Tibial artery (tissue), 4 donors: ENCODE results near the gene C3orf18.

Source experiments
- DNase-seq, 2 donors: peaks; one replicate each; pipeline ENCODE4 v3.0.0-alpha.2; 2019
- H3K27ac ChIP-seq, 2 donors: fragments of 200-600 bp; sonication (generic) in 1 of 2; 1 replicate in 1 of 2; 2 replicates in 1 of 2; pipeline ENCODE4 v1.5.1; 2018 to 2019; ENCODE audit warnings: mild to moderate bottlenecking in 1 of 2
- H3K27me3 ChIP-seq, 2 donors: fragments of 200-600 bp; sonication (generic) in 1 of 2; one replicate each; pipeline versions ENCODE4 v1.5.1 to v1.6.0; 2016 to 2019
- H3K36me3 ChIP-seq, 3 donors: fragments of 200-600 bp; sonication (generic) in 2 of 3; one replicate each; pipeline ENCODE4 v1.5.1; 2016 to 2019; ENCODE audit warnings: mild to moderate bottlenecking in 2 of 3
- H3K4me1 ChIP-seq, 4 donors: fragments of 200-600 bp; sonication (generic) in 2 of 4; 1 replicate in 3 of 4; 2 replicates in 1 of 4; pipeline ENCODE4 v1.5.1; 2016 to 2019
- H3K4me3 ChIP-seq, 2 donors: fragments of 200-600 bp; sonication (generic) in 1 of 2; 1 replicate in 1 of 2; 2 replicates in 1 of 2; pipeline ENCODE4 v1.5.1; 2018 to 2019; ENCODE audit warnings: mild to moderate bottlenecking in 2 of 2
- H3K9me3 ChIP-seq, 3 donors: fragments of 200-600 bp; sonication (generic) in 1 of 3; one replicate each; pipeline ENCODE4 v1.5.1; 2016 to 2019
- intact Hi-C: fragments of 100-400 bp; cut with DNase I; formaldehyde crosslinking; loops from one replicate; pipeline ENCODE4 v1.15.0; 2023; ENCODE audit warnings: low total_unique reads
- TF ChIP-seq, protein P1 (sequence below), 2 experiments: fragments of 200-600 bp in 1 of 2; fragments of 450-650 bp in 1 of 2; IDR thresholded peaks; one replicate each; pipeline ENCODE4 v1.5.1; 2017 to 2019; ENCODE audit warnings: antibody characterized with exemption in 2 of 2, mild to moderate bottlenecking in 1 of 2, moderate library complexity in 1 of 2

The C3orf18 gene

DNA sequence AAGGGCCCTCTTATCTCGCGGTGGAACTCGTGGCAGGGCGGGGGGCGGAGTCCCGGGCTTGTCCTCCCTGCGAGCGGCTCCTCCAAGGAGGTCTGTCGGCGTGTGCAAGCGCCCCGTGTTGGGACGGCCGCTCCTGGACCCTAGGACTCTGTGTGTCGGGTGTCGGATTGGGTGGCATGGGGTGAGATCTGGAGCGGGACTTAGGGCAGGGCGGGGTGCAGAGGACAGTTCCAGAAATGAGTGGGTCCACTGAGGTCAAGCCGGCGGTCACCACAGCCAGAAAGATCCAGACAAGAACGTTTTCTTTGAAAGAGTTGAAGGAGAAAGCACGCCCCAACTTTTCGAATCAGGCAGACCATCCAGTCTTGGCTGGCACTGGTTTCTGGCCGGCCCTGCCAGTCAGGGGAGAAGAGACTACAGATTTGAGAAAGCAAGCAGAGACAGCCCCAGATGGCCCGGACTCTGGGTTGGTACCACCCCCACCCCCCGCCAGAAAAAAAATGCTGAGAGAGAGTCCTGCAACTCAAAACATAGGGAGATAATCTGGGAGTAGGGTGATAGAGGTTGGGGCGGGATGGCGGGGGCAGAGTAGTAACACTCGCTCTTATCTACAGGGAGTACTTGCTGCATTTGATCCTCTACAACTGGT lies 44.8 kb upstream of the C3orf18 start:
- TF ChIP-seq, protein P1, sequence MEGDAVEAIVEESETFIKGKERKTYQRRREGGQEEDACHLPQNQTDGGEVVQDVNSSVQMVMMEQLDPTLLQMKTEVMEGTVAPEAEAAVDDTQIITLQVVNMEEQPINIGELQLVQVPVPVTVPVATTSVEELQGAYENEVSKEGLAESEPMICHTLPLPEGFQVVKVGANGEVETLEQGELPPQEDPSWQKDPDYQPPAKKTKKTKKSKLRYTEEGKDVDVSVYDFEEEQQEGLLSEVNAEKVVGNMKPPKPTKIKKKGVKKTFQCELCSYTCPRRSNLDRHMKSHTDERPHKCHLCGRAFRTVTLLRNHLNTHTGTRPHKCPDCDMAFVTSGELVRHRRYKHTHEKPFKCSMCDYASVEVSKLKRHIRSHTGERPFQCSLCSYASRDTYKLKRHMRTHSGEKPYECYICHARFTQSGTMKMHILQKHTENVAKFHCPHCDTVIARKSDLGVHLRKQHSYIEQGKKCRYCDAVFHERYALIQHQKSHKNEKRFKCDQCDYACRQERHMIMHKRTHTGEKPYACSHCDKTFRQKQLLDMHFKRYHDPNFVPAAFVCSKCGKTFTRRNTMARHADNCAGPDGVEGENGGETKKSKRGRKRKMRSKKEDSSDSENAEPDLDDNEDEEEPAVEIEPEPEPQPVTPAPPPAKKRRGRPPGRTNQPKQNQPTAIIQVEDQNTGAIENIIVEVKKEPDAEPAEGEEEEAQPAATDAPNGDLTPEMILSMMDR (IDR thresholded peaks at IDR 0.05): no peak
- no peaks in the 10 kb centered on the region for H3K9me3 ChIP-seq
- no peak for DNase-seq
- no peaks in the 10 kb centered on the region for H3K27me3 ChIP-seq
- H3K36me3 ChIP-seq: peaks cover 0 to 12% (median 8%) of the 10 kb centered on the region in 3 donors
- H3K27ac ChIP-seq: peak overlapping the region; percentile 75 to 78
- H3K4me1 ChIP-seq: peaks cover 0 to 50% (median 32%) of the 10 kb centered on the region in 4 donors
- peak overlapping the region; percentile 57 to 80 for H3K4me3 ChIP-seq
- intact Hi-C loops: loop anchor here (1.0 kb wide), 1 partner anchor 41 kb away; no protein-coding TSS in a partner anchor

DNA sequence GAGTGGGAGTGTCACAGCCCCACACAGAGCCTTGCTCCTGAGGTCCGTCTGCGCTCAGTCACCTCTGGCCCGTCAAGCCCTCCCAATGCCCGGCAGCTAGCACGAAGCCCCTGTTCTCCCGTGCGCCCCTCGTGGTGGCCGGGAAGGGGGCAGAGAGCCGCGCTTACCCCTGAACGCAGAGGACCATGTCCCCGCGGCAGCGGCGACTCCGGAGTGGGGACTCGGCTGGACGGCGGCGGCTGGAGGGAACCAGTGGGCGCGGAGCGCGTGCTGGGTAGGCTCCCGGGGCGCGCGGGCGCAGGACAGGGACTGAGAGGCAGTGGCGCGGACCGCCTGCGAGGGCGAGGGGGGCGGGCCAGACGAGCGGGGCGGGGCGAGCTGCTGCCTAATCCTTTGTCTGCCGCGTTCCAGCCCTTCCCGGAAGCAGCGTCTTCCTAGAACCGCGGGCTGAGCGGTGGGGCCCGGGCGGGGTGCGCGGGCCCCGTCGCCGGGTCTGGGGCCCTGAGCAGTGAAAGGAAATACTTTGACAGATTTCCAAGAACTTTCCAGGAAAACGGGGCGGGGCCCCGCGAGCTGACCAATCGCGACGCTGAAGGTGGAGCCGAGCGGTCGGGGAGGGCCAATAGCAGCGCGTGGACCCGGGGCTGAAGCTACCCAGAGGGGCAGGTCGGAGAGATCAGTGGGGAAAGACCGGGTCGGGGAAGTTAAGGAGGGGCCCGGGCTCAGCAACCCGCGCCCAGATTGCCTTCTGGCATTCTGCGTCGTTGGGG lies 44.1 kb upstream of the C3orf18 start, which contains the start of gene CISH:
TSS of gene CISH (minus strand) at position 311 of the 770 bp plus-strand sequence. CDS start at position 187, 124 bp downstream.
- H3K9me3 ChIP-seq: no peaks in the 10 kb centered on the region
- no peaks in the 10 kb centered on the region for H3K27me3 ChIP-seq
- H3K4me1 ChIP-seq: peaks cover 0 to 57% (median 34%) of the 10 kb centered on the region in 4 donors
- H3K4me3 ChIP-seq: peak within 1 kb of the TSS; percentile 57 to 80
- intact Hi-C loops: loop anchor here (1.0 kb wide), 1 partner anchor 40 kb away; no protein-coding TSS in a partner anchor
- H3K27ac ChIP-seq: peak within 1 kb of the TSS; percentile 75 to 78
- TF ChIP-seq, protein P1 (IDR thresholded peaks at IDR 0.05): peak in 1 of 2 experiments; percentile 46
- H3K36me3 ChIP-seq: peaks cover 0 to 19% (median 15%) of the 10 kb centered on the region in 3 donors
- peak; percentile 93 to 97 for DNase-seq

DNA sequence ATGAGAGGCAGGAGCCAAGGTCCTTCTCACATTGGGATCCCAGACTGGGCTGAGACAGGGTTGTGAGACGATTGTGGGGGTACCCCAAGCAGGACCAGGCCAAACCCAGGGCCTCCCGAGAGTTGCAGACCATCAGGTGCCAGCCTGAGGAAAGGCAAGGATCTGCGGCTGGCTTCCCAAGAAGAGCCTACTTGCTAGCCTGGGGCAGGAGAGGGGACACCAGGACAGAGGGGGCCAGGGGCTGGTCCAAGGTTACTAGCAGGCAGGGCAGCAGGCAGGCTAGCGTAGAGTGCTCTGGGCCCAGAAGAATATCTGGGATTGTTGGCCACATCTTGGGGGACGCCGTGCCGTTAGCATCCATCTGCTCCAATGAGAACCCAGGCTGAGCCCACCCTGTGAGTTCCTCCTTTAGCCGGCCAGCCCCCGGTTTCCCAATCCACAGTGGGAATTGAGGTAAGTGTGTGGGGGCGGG lies 43.5 kb upstream of the C3orf18 start:
- Histone ChIP-seq H3K9me3 (no peaks in the 10 kb centered on the region), H3K27ac (peak overlapping the region; percentile 75 to 78), H3K27me3 (no peaks in the 10 kb centered on the region), H3K4me3 (peak overlapping the region; percentile 57 to 80), H3K36me3 (peaks cover 0 to 25% (median 17%) of the 10 kb centered on the region in 3 donors), H3K4me1 (peaks cover 0 to 63% (median 35%) of the 10 kb centered on the region in 4 donors)
- intact Hi-C loops: no loop called here
- TF ChIP-seq, protein P1 (IDR thresholded peaks at IDR 0.05): no peak
- no peak for DNase-seq

DNA sequence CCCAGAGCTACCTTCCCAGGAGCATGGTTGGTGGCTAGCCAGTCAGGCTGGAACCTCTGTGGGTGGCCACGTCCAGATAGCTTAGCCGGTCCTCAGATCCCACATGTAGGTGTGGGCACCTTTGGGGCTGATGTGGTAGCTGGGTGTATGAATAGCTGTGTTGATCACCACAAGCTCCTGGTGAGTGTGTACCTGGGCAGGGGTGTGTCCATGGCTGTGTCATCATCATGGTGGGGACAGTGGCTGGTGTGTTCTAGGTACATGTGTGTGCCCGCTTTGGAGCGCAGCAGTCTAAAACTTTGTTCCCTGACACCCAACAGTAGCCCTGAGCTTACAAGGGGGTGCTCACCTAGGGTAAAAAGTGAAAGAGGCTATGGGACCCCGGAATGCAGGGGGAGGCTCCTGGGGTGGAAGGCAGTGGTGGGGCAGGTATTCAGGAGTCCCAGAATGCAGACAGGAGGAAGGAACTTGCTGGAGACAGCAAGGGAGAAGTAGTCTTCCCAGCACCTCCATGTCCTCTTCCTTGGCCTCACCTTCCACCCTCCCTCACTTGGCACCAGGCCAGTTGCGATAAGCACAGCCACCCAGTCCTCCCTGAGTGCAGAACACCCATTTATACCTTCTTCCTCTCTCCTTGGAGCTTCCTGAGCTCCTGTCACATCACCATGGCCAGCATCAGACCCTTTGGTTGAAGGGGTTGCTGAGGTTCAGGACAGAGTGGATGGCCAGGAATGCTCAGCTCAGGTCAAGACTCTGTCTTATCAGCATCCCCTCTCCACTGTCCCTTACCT lies 42.8 kb upstream of the C3orf18 start:
- Histone ChIP-seq H3K4me3 (peak overlapping the region; percentile 57 to 80), H3K9me3 (no peaks in the 10 kb centered on the region), H3K27ac (peak overlapping the region; percentile 75 to 78), H3K4me1 (peaks cover 0 to 70% (median 39%) of the 10 kb centered on the region in 4 donors), H3K36me3 (peaks cover 0 to 27% (median 17%) of the 10 kb centered on the region in 3 donors), H3K27me3 (no peaks in the 10 kb centered on the region)
- no peak for DNase-seq
- TF ChIP-seq, protein P1 (IDR thresholded peaks at IDR 0.05): no peak
- intact Hi-C loops: no loop called here

DNA sequence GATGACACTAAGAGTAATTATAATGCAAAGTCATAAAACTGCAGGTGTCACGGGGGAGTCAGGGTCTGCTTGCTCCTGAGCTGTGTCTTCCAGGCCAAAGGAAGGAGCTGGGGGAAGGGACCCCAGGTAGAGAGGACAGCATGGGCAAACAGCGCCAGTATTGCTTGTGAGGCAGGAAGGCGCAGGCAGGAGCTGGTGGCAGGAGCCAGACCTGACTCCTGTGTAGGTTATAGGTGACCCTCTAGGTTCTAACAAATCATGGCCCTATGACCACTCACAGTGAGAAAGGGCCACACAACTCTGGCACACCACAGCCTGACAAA lies 42.2 kb upstream of the C3orf18 start:
- Histone ChIP-seq H3K9me3 (no peaks in the 10 kb centered on the region), H3K27ac (no peak overlapping the region), H3K4me1 (peaks cover 0 to 76% (median 43%) of the 10 kb centered on the region in 4 donors), H3K36me3 (peaks cover 0 to 30% (median 17%) of the 10 kb centered on the region in 3 donors), H3K27me3 (no peaks in the 10 kb centered on the region), H3K4me3 (peak overlapping the region in 1 of 2 donors; percentile 80)
- TF ChIP-seq, protein P1 (IDR thresholded peaks at IDR 0.05): no peak
- DNase-seq: no peak
- intact Hi-C loops: no loop called here
